Ectodermal cell (in vitro differentiated cells): ENCODE measurements around the gene PMS1. TPM values are rescaled to one million over a fixed set of nuclear protein-coding genes. Genes with fewer than 3 reads are reported as not detected.
"Not testable (repeated sequence)": the region's sequence is repeated elsewhere in the genome, so short reads cannot be mapped to it uniquely, and the experiment has no call there.

ENCODE experiments used
- H3K27ac ChIP-seq: 2 replicates; pipeline ENCODE4 v1.7.0; 2013; ENCODE audit warnings: mild to moderate bottlenecking, low read depth, low read length; ENCODE audit not compliant: insufficient read depth, poor library complexity, severe bottlenecking
- H3K27me3 ChIP-seq: 2 replicates; pipeline ENCODE4 v1.7.0; 2013; ENCODE audit warnings: mild to moderate bottlenecking, low read length; ENCODE audit not compliant: insufficient read depth, control insufficient read depth, poor library complexity, severe bottlenecking
- H3K36me3 ChIP-seq: one replicate; pipeline ENCODE4 v1.7.0; 2013; ENCODE audit warnings: low read length; ENCODE audit not compliant: control insufficient read depth, insufficient read depth
- H3K4me1 ChIP-seq: one replicate; pipeline ENCODE4 v1.7.0; 2013; ENCODE audit warnings: low read length; ENCODE audit not compliant: control insufficient read depth, insufficient read depth
- H3K4me3 ChIP-seq: 2 replicates; pipeline ENCODE4 v1.7.0; 2013; ENCODE audit warnings: low read depth, low read length, control low read depth; ENCODE audit not compliant: insufficient read depth
- H3K9me3 ChIP-seq: 2 replicates; pipeline ENCODE4 v1.7.0; 2013; ENCODE audit warnings: mild to moderate bottlenecking, low read length, moderate library complexity; ENCODE audit not compliant: control insufficient read depth
- WGBS, 2 experiments: methylation state at CpG; one replicate each; pipeline ENCODE4 v1.1.7; 2013; ENCODE audit warnings: missing lambda C conversion rate in 2 of 2; 5-methylcytosine and 5-hydroxymethylcytosine counted together
- polyA plus RNA-seq, 4 experiments: library from polyadenylated mRNA; stranded (reverse); fragments of 50-300 nt; gene quantifications; one replicate each; pipeline ENCODE4 v1.2.3, GENCODE V29; 2013

Gene PMS1
- 60.0 TPM for polyA plus RNA-seq (2013, experiment 1 of 4)
- polyA plus RNA-seq (2013, experiment 2 of 4): 63.9 TPM
- 58.5 TPM for polyA plus RNA-seq (2013, experiment 3 of 4)
- 58.3 TPM for polyA plus RNA-seq (2013, experiment 4 of 4)

DNA sequence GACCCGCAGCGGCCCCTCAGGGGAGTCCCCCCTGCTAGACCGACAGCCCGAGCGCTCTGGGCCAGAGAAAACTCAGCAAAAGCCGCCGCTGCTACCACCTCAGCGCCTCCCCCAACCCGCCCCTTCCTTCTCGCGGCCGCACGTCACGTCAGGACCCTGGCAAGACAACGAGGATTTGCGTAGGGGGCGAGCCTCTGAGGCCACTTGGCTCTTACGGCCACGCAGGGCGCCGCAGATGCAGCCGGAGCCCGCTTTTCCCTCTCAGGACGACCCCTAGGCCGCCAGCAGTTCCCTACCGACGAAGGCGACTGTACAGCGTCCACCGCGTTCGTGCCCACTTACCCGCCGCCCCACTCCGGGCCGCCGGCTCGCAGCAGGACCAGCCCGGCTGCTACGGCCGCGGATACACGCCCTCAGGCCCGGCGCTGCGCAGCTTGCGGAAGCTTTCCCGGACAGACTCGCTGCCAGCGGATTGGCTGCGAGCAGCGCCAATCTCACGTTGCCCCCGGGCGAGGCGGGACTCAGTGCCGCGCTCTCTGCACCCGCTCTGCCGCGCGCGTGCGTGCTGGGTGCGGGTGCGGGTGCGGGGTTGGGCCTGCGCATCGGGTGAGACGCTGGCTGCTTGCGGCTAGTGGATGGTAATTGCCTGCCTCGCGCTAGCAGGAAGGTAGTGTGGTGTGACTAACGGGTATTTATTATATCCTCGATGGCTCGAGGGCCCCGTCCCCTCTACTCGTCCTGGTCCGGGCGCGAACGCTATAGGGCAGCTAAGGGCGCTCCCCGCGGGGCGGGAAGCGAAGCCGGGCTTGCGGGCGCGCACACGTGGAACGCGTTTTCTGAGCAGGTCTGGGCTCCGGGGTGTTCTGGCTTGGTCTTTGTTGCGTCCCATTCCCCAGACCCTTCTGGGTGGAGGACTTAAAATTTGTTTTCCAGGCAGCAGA, at the start of gene PMS1, which contains the start of gene ORMDL1:
Gene PMS1 (plus strand): TSS at position 524 of the 941 bp plus-strand sequence. CDS start 7,360 bp downstream, outside the sequence.
Gene ORMDL1 (minus strand): TSS at position 413 of the 941 bp plus-strand sequence. CDS start 1,744 bp downstream, outside the sequence.
- Histone ChIP-seq H3K27ac (peak within 1 kb of the TSS; percentile 92), H3K4me1 (peaks cover 5% of the 10 kb centered on the region), H3K4me3 (peak within 1 kb of the TSS; percentile 82), H3K36me3 (no peaks in the 10 kb centered on the region), H3K9me3 (no peaks in the 10 kb centered on the region), H3K27me3 (no peaks in the 10 kb centered on the region)
- WGBS, 2 experiments: 0% methylated on average over 96 of the region's 96 CpGs

DNA sequence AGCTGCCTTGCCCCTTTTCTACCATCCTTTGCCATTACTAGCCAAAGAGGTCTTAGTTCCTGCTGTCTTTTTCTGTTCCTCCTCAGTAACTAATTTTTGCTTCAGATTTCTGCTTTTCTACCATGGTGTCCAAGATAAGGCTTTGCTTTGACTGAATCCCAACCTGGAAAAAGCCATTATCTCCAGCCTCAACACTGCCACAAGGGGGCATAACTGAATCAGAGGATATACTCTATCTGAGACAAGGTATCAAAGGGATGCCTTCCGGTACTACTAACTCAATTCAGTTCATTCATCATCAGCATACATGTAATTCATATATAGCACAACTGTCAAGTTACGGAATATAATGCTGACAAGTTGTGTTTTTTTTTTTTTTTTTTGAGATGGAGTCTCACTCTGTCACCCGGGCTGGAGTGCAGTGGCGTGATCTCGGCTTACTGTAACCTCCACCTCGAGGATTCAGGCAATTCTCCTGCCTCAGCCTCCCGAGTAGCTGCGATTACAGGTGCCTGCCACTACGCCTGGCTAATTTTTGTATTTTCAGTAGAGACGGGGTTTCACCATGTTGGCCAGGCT, 33.1 kb upstream of the PMS1 start:
- 82 to 84% methylated on average over 10 of the region's 10 CpGs for WGBS, 2 experiments
- peaks cover 7% of the 10 kb centered on the region for H3K36me3 ChIP-seq
- H3K27me3 ChIP-seq: no peaks in the 10 kb centered on the region
- H3K9me3 ChIP-seq: no peaks in the 10 kb centered on the region
- no peak overlapping the region for H3K4me3 ChIP-seq
- H3K27ac ChIP-seq: no peak overlapping the region
- H3K4me1 ChIP-seq: no peaks in the 10 kb centered on the region

DNA sequence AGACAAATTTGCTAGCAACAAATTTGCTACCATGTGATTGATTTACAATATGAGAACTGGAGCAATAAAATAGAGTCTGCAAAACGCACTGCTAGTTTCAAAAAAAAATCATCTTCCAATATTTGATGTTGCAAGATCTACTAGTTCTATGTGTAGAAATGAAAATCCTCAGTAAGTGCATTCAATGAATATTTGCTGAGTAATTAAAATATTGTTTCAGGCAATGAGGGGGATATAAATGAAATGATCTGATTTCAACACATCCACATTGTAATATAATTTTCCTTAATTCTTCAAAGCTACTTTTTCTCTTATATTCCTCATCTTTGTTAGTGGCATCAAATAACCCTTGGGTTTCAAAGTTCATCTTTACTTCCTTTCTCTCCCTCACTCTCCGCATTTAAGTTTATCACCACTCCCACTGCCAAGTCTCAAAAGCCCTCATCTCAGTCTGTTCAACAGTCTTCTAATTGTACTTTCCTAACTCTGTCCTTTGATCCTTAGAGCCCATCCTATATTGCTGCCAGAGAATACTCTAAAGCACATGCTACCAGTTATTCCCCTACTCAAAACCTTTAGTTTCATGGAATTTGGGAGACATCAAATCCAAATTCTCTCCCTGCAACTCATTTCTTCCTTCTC, 27.8 kb upstream of the PMS1 start:
- 74 to 76% methylated on average over 2 of the region's 2 CpGs for WGBS, 2 experiments
- no peaks in the 10 kb centered on the region for H3K27me3 ChIP-seq

DNA sequence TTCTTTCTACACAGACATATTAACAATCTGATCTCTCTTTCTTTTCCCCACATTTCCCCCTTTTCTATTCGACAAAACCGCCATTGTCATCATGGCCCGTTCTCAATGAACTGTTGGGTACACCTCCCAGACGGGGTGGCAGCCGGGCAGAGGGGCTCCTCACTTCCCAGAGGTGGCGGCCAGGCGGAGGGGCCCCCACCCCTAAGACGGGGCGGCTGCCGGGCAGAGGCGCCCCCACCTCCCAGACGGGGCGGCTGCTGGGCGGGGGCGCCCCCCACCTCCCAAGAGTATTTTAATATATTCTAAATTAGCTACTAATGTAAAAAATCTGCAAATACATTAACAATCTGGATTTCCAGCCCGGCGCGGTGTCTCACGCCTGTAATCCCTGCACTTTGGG, 24.1 kb upstream of the PMS1 start:
- H3K4me1 ChIP-seq, H3K27me3 ChIP-seq, H3K36me3 ChIP-seq, H3K27ac ChIP-seq, H3K9me3 ChIP-seq, H3K4me3 ChIP-seq: not testable (repeated sequence)
- WGBS, 2 experiments: 94 to 98% methylated on average over 13 to 19 of the region's 19 CpGs

More for the DNA sequence above, 27.8 kb upstream of the PMS1 start:
- Histone ChIP-seq H3K27ac (no peak overlapping the region), H3K36me3 (no peaks in the 10 kb centered on the region), H3K4me1 (no peaks in the 10 kb centered on the region), H3K9me3 (no peaks in the 10 kb centered on the region), H3K4me3 (no peak overlapping the region)

DNA sequence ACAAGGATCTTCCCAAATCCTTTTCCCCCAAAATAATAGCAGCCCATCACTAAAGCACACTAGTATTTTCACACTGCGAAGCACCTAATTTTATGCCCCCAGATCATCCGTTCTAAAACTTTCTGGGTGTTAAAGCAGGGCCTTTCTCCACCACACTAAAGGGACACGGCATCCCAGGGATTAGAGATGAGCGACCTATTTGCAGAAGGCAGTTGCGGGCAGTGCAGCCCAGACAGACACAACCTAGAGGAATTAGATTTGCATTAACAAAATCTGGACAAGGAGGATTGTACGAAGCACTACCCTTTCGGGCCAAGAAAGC, 22.1 kb upstream of the PMS1 start:
- H3K27ac ChIP-seq: peak overlapping the region; percentile 80
- no peaks in the 10 kb centered on the region for H3K36me3 ChIP-seq
- no peaks in the 10 kb centered on the region for H3K27me3 ChIP-seq
- no peaks in the 10 kb centered on the region for H3K4me1 ChIP-seq
- WGBS, 2 experiments: 2 to 3% methylated on average over 7 of the region's 7 CpGs
- peak overlapping the region; percentile 89 for H3K4me3 ChIP-seq
- H3K9me3 ChIP-seq: no peaks in the 10 kb centered on the region

DNA sequence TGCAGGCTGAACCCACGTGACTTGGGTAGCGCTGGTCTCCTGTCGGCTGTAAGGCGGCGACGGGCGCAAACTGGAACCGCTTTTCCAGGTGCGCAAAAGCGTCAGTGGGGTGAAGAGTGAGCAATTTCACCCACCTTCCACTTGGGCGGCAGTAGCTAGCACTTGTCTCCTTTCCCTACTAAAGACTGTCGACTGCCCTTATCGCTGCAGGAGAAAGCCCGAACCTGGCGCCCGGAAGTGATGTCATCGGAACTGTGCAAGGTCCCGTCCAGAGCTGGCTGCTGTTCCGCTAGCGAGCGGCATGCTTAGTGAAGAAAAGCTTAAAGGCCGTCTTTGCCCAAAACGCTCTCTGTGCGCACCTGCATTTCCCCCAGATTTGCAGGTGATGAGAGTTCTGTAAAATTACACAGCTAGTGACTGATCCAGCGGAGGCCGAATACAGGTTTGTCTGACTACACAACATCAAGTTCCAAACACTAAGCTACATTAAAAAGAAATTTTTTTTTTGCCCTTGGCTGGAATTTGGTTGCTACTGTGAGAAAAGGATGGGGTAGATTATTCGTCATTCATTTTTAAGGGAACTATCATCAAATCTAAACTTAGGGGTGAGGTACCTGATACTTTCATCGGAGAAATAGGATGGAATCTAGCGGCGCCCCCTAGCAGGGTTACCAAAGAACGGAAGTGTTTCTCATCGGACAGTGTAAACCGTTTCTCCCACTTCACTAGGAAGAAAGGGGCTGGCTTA, 21.5 kb upstream of the PMS1 start, which contains the start of gene OSGEPL1:
Gene OSGEPL1 (minus strand): TSS at position 242 of the 748 bp plus-strand sequence. CDS start 1,152 bp downstream, outside the sequence.
- H3K4me1 ChIP-seq: no peaks in the 10 kb centered on the region
- H3K4me3 ChIP-seq: peak within 1 kb of the TSS; percentile 89
- H3K36me3 ChIP-seq: no peaks in the 10 kb centered on the region
- H3K27ac ChIP-seq: peak within 1 kb of the TSS; percentile 80
- H3K9me3 ChIP-seq: no peaks in the 10 kb centered on the region
- 0% methylated on average over 32 to 33 of the region's 33 CpGs for WGBS, 2 experiments
- no peaks in the 10 kb centered on the region for H3K27me3 ChIP-seq

DNA sequence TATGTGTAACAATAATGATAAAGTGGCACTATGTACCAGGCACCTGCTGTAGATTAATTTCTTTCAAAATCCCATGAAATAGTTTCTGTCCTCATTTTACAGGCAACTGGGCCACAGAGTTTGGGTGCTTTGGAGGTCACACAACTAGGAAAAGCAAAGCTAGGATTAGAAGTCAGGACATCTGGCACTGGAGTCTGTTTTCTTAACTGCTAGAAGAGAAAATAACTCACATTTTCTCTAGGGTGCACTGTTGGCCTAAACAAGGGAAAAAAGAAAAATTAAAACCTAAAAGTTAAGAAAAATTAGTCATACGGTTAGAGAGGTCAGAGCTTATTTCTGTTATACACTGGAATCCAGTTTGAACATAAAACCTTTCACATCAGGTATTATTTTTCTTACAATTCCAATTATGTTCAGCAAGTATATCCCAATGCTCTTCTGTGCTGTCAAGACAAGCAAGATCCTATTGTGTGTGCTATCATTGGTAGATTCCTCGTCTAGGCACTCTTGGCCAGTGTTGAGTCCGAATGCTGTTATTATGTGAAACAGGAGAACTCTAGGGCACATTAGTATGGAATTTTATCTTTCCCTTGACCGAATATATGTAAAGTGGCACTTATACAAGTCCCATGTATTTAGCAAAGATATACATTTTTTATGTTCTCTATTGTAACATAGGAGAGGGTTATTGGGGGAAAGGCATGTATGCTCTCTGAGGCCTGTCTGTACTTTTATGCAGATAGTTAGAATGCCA, 20.2 kb upstream of the PMS1 start:
- H3K4me1 ChIP-seq: no peaks in the 10 kb centered on the region
- peaks cover 2% of the 10 kb centered on the region for H3K36me3 ChIP-seq
- 91 to 93% methylated on average over 3 of the region's 4 CpGs for WGBS, 2 experiments
- H3K4me3 ChIP-seq: no peak overlapping the region
- H3K27ac ChIP-seq: no peak overlapping the region
- H3K27me3 ChIP-seq: no peaks in the 10 kb centered on the region
- no peaks in the 10 kb centered on the region for H3K9me3 ChIP-seq

DNA sequence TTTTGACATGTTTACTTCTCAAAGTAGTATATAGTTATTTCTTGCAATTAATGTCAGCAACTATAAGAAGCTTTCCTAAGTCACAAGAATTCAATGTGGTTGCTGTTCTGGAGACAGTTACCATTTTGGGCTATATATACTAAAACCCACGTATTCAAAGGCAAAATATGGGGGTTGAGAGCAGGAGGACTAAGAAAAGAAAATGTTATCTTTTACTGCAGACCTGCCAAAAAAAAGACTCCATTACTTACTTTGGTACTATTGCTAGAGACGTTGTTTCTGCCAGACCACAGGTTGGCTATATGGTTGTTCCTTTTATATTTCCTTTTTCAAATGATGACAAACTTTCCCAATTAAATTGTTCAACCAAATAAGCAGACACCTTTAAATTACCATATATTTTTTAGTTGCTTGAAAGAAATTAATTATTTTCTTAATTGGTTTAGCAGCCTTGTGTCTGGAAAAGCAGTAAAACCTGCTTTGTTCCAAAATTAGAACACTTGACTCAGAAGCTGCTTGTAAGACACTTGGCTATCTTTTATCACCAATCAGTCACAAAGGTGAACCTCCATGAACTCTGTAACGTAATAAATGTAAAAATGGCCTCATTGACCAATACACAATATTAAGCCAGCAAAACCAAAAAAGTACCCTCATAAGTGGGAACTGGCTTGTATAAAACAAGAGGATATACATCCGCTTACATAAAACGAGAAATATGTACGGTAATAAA, 13.5 kb upstream of the PMS1 start:
- no peak overlapping the region for H3K4me3 ChIP-seq
- H3K9me3 ChIP-seq: no peaks in the 10 kb centered on the region
- H3K36me3 ChIP-seq: peaks cover 41% of the 10 kb centered on the region
- no peak overlapping the region for H3K27ac ChIP-seq
- H3K4me1 ChIP-seq: no peaks in the 10 kb centered on the region
- 95 to 96% methylated on average over 3 of the region's 6 CpGs for WGBS, 2 experiments
- H3K27me3 ChIP-seq: no peaks in the 10 kb centered on the region

DNA sequence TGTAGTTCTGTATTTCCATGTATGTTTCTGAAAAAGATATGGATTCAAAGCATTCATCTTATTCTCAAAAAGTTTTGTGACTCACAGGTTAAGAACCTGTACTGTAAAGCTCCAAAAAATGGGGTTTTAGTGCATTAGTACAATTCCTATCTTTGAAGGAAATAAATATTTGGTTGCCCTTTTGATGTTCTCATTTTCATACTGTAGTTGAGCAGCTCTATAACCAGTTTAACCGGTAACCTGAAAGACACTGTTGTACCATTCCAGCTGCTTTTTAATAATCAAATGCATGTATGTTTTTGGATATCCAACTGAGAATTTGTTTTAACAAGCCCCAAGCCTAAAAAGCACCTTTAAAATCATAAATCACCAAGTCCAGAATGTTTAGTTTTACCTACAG, 12.0 kb upstream of the PMS1 start:
- WGBS, 2 experiments: 89 to 100% methylated on average over 1 of the region's 1 CpG
- Histone ChIP-seq H3K36me3 (peaks cover 41% of the 10 kb centered on the region), H3K4me3 (no peak overlapping the region)

More for the DNA sequence above, 12.0 kb upstream of the PMS1 start:
- Histone ChIP-seq H3K9me3 (no peaks in the 10 kb centered on the region), H3K4me1 (no peaks in the 10 kb centered on the region), H3K27me3 (no peaks in the 10 kb centered on the region), H3K27ac (no peak overlapping the region)
